DND-41 (cell line): ENCODE data around the gene PICK1.

Source experiments
- CTCF ChIP-seq: IDR thresholded peaks from 2 replicates; pipeline ENCODE4 v1.5.1; 2012; ENCODE audit warnings: borderline replicate concordance, low read length, moderate library complexity, mild to moderate bottlenecking; ENCODE audit not compliant: poor library complexity, severe bottlenecking; ENCODE audit errors: extremely low read depth
- EZH2 ChIP-seq: IDR thresholded peaks from 3 replicates; pipeline ENCODE4 v1.6.1; 2012; ENCODE audit warnings: borderline replicate concordance, low read depth, mild to moderate bottlenecking, moderate library complexity, low read length, inconsistent platforms; ENCODE audit not compliant: severe bottlenecking

GRCh38 chr22:38016182-38017151 is 40.7 kb upstream of the PICK1 start:
- no peak for TF ChIP-seq CTCF
- TF ChIP-seq EZH2 = no peak
